HEK293 (cell line): Measurements from ENCODE around the gene PRTN3.

Experiments used
- BCL11B ChIP-seq: fragments of 450-650 bp; formaldehyde crosslinking; IDR thresholded peaks from 2 replicates; pipeline ENCODE4 v1.5.1; 2016; ENCODE audit warnings: low read depth, missing biosample characterization, missing genetic modification characterization
- EGR2 ChIP-seq: fragments of 450-650 bp; formaldehyde crosslinking; IDR thresholded peaks from 2 replicates; pipeline ENCODE4 v1.5.1; 2016; ENCODE audit warnings: low read depth, missing biosample characterization, missing genetic modification characterization
- GFI1B ChIP-seq: fragments of 450-650 bp; formaldehyde crosslinking; IDR thresholded peaks from 2 replicates; pipeline ENCODE4 v1.5.1; 2016; ENCODE audit warnings: missing biosample characterization, missing genetic modification characterization
- GLIS2 ChIP-seq: fragments of 450-650 bp; formaldehyde crosslinking; IDR thresholded peaks from 2 replicates; pipeline ENCODE4 v1.5.1; 2016; ENCODE audit warnings: missing biosample characterization, missing genetic modification characterization
- IKZF3 ChIP-seq: fragments of 450-650 bp; IDR thresholded peaks from 2 replicates; pipeline ENCODE4 v1.5.0; 2018; ENCODE audit warnings: missing biosample characterization, mild to moderate bottlenecking, missing genetic modification characterization, moderate library complexity
- KLF1 ChIP-seq: fragments of 450-650 bp; formaldehyde crosslinking; IDR thresholded peaks from 2 replicates; pipeline ENCODE4 v1.5.1; 2016; ENCODE audit warnings: missing biosample characterization, missing genetic modification characterization
- SCRT1 ChIP-seq: fragments of 450-650 bp; formaldehyde crosslinking; IDR thresholded peaks from 2 replicates; pipeline ENCODE4 v1.5.1; 2016; ENCODE audit warnings: missing biosample characterization, missing genetic modification characterization, borderline replicate concordance
- YY2 ChIP-seq: fragments of 450-650 bp; formaldehyde crosslinking; IDR thresholded peaks from 2 replicates; pipeline ENCODE4 v1.5.1; 2016; ENCODE audit warnings: missing biosample characterization, missing genetic modification characterization
- ZBTB1 ChIP-seq: fragments of 450-650 bp; formaldehyde crosslinking; IDR thresholded peaks from 2 replicates; pipeline ENCODE4 v1.5.1; 2016; ENCODE audit warnings: missing biosample characterization, missing genetic modification characterization
- ZBTB10 ChIP-seq: fragments of 450-650 bp; formaldehyde crosslinking; IDR thresholded peaks from 2 replicates; pipeline ENCODE4 v1.5.1; 2016; ENCODE audit warnings: missing biosample characterization, missing genetic modification characterization
- ZFP3 ChIP-seq: fragments of 450-650 bp; formaldehyde crosslinking; IDR thresholded peaks from 2 replicates; pipeline ENCODE4 v1.5.1; 2016; ENCODE audit warnings: low read depth, missing biosample characterization, missing genetic modification characterization
- ZNF10 ChIP-seq: fragments of 450-650 bp; formaldehyde crosslinking; IDR thresholded peaks from 2 replicates; pipeline ENCODE4 v1.5.1; 2017; ENCODE audit warnings: missing biosample characterization, missing genetic modification characterization
- ZNF155 ChIP-seq: fragments of 450-650 bp; formaldehyde crosslinking; IDR thresholded peaks from 2 replicates; pipeline ENCODE4 v1.5.1; 2016; ENCODE audit warnings: missing biosample characterization, missing genetic modification characterization
- ZNF174 ChIP-seq: fragments of 450-650 bp; formaldehyde crosslinking; IDR thresholded peaks from 2 replicates; pipeline ENCODE4 v1.5.0; 2017; ENCODE audit warnings: missing biosample characterization, mild to moderate bottlenecking, missing genetic modification characterization
- ZNF175 ChIP-seq: fragments of 450-650 bp; formaldehyde crosslinking; IDR thresholded peaks from 2 replicates; pipeline ENCODE4 v1.5.1; 2016; ENCODE audit warnings: missing biosample characterization, missing genetic modification characterization
- ZNF18 ChIP-seq: fragments of 450-650 bp; formaldehyde crosslinking; IDR thresholded peaks from 2 replicates; pipeline ENCODE4 v1.5.1; 2016; ENCODE audit warnings: missing biosample characterization, missing genetic modification characterization
- ZNF2 ChIP-seq: fragments of 450-650 bp; formaldehyde crosslinking; IDR thresholded peaks from 2 replicates; pipeline ENCODE4 v1.5.1; 2016; ENCODE audit warnings: missing biosample characterization, missing genetic modification characterization
- ZNF23 ChIP-seq: fragments of 450-650 bp; formaldehyde crosslinking; IDR thresholded peaks from 2 replicates; pipeline ENCODE4 v1.5.1; 2016; ENCODE audit warnings: missing biosample characterization, missing genetic modification characterization, borderline replicate concordance
- ZNF266 ChIP-seq: fragments of 450-650 bp; formaldehyde crosslinking; IDR thresholded peaks from 2 replicates; pipeline ENCODE4 v1.5.1; 2016; ENCODE audit warnings: missing biosample characterization, missing genetic modification characterization, low read depth
- ZNF341 ChIP-seq: fragments of 450-650 bp; formaldehyde crosslinking; IDR thresholded peaks from 2 replicates; pipeline ENCODE4; 2016; ENCODE audit warnings: low read depth, missing biosample characterization, missing genetic modification characterization
- ZNF513 ChIP-seq: fragments of 450-650 bp; IDR thresholded peaks from 2 replicates; pipeline ENCODE4 v1.5.1; 2018; ENCODE audit warnings: missing biosample characterization, missing genetic modification characterization
- ZNF521 ChIP-seq: fragments of 450-650 bp; formaldehyde crosslinking; IDR thresholded peaks from 2 replicates; pipeline ENCODE4 v1.5.1; 2017; ENCODE audit warnings: missing biosample characterization, mild to moderate bottlenecking, missing genetic modification characterization
- ZNF549 ChIP-seq: fragments of 450-650 bp; IDR thresholded peaks from 2 replicates; pipeline ENCODE4 v1.5.1; 2018; ENCODE audit warnings: missing biosample characterization, missing genetic modification characterization, mild to moderate bottlenecking, inconsistent platforms, moderate library complexity
- ZNF692 ChIP-seq: fragments of 450-650 bp; formaldehyde crosslinking; IDR thresholded peaks from 2 replicates; pipeline ENCODE4 v1.5.1; 2016; ENCODE audit warnings: missing biosample characterization, missing genetic modification characterization
- ZNF704 ChIP-seq: fragments of 450-650 bp; formaldehyde crosslinking; IDR thresholded peaks from 2 replicates; pipeline ENCODE4 v1.5.1; 2016; ENCODE audit warnings: missing biosample characterization, missing genetic modification characterization
- ZNF707 ChIP-seq: fragments of 450-650 bp; formaldehyde crosslinking; IDR thresholded peaks from 2 replicates; pipeline ENCODE4 v1.5.1; 2016; ENCODE audit warnings: missing biosample characterization, missing genetic modification characterization
- ZNF76 ChIP-seq: fragments of 450-650 bp; formaldehyde crosslinking; IDR thresholded peaks from 2 replicates; pipeline ENCODE4; 2016; ENCODE audit warnings: low read depth, missing biosample characterization, missing genetic modification characterization, borderline replicate concordance
- ZNF777 ChIP-seq: fragments of 450-650 bp; formaldehyde crosslinking; IDR thresholded peaks from 2 replicates; pipeline ENCODE4 v1.5.1; 2017; ENCODE audit warnings: missing biosample characterization, missing genetic modification characterization, borderline replicate concordance
- ZNF830 ChIP-seq: fragments of 450-650 bp; IDR thresholded peaks from 2 replicates; pipeline ENCODE4 v1.5.0; 2018; ENCODE audit warnings: missing biosample characterization, missing genetic modification characterization, low read depth, mild to moderate bottlenecking, moderate library complexity
- ZSCAN5A ChIP-seq: fragments of 450-650 bp; formaldehyde crosslinking; IDR thresholded peaks from 2 replicates; pipeline ENCODE4 v1.5.1; 2016; ENCODE audit warnings: missing biosample characterization, missing genetic modification characterization
- ZXDB ChIP-seq: fragments of 450-650 bp; formaldehyde crosslinking; IDR thresholded peaks from 2 replicates; pipeline ENCODE4 v1.5.1; 2016; ENCODE audit warnings: missing biosample characterization, missing genetic modification characterization

Gene PRTN3

GRCh38 chr19:892894-893689 is 52.3 kb downstream of the PRTN3 start, which contains the start of the genes MED16 and RNU6-9 (continued):
- TF ChIP-seq BCL11B (tag by site-specific recombination) (no peak), ZNF10 (tag by site-specific recombination) (no peak), ZNF549 (tag by site-specific recombination) (no peak), ZNF23 (tag by site-specific recombination) (no peak), ZSCAN5A (tag by site-specific recombination) (no peak), ZNF521 (no peak), ZBTB10 (no peak), IKZF3 (tag by site-specific recombination) (no peak), ZNF155 (tag by site-specific recombination) (no peak), ZNF175 (tag by site-specific recombination) (no peak), GLIS2 (no peak; the same call in 1 of the 2 replicates), ZNF2 (tag by site-specific recombination) (peak; percentile 68; the same call in 1 of the 2 replicates), ZNF707 (tag by site-specific recombination) (no peak), EGR2 (tag by site-specific recombination) (no peak), ZNF830 (tag by site-specific recombination) (no peak), YY2 (tag by site-specific recombination) (0 out of 2 replicates have a peak, but pooled peaks have one; percentile 31), ZNF704 (tag by site-specific recombination) (no peak), ZXDB (tag by site-specific recombination) (peak; percentile 70), ZBTB1 (tag by site-specific recombination) (no peak), ZNF513 (no peak), ZNF266 (tag by site-specific recombination) (no peak), KLF1 (tag by site-specific recombination) (no peak), ZNF174 (no peak), ZNF692 (tag by site-specific recombination) (peak; percentile 64), GFI1B (tag by site-specific recombination) (no peak), ZFP3 (tag by site-specific recombination) (no peak), ZNF341 (tag by site-specific recombination) (no peak), ZNF777 (tag by site-specific recombination) (no peak), ZNF18 (tag by site-specific recombination) (no peak), SCRT1 (tag by site-specific recombination) (no peak), ZNF76 (tag by site-specific recombination) (peak; percentile 97)
